Fibroblast of skin of right biceps (primary cell): ENCODE results near the gene KRT85.
A peak's percentile ranks its signal among the peaks of the same experiment; 100 is the strongest.

Experiments
- DNase-seq: peaks from one replicate; pipeline ENCODE4 v3.0.0-alpha.2; 2013

Gene KRT85

GRCh38 chr12:52364061-52364460 is 3.2 kb downstream of the KRT85 start:
- DNase-seq: no peak

- DNase-seq: no peak
Measured at GRCh38 chr12:52363111-52363679, 4.1 kb downstream of the KRT85 start.

- DNase-seq: no peak
Measured at GRCh38 chr12:52362118-52362726, 5.1 kb downstream of the KRT85 start.

- no peak for DNase-seq
Measured at GRCh38 chr12:52361553-52361952, 5.7 kb downstream of the KRT85 start.

GRCh38 chr12:52360663-52361271 is 6.5 kb downstream of the KRT85 start:
- DNase-seq: no peak

GRCh38 chr12:52360106-52360662 is 7.1 kb downstream of the KRT85 start:
- DNase-seq: no peak

- no peak for DNase-seq
Measured at GRCh38 chr12:52359621-52360061, 7.6 kb downstream of the KRT85 start.

GRCh38 chr12:52358575-52359350 is 8.5 kb downstream of the KRT85 start:
- DNase-seq: peak; percentile 20

GRCh38 chr12:52356762-52357580 is 10.3 kb downstream of the KRT85 start:
- no peak for DNase-seq

GRCh38 chr12:52356031-52356761 is 11.1 kb downstream of the KRT85 start:
- no peak for DNase-seq

GRCh38 chr12:52355176-52355575 is 12.1 kb downstream of the KRT85 start:
- no peak for DNase-seq

GRCh38 chr12:52354200-52354599 is 13.1 kb downstream of the KRT85 start:
- DNase-seq: no peak

GRCh38 chr12:52353766-52354165 is 13.5 kb downstream of the KRT85 start:
- no peak for DNase-seq

GRCh38 chr12:52352951-52353350 is 14.3 kb downstream of the KRT85 start:
- DNase-seq: no peak

- no peak for DNase-seq
Measured at GRCh38 chr12:52351196-52352059, 15.9 kb downstream of the KRT85 start.

GRCh38 chr12:52350786-52351185 is 16.5 kb downstream of the KRT85 start:
- no peak for DNase-seq

GRCh38 chr12:52350021-52350620 is 17.2 kb downstream of the KRT85 start:
- no peak for DNase-seq

- DNase-seq: no peak
Measured at GRCh38 chr12:52349196-52349595, 18.1 kb downstream of the KRT85 start.

GRCh38 chr12:52347551-52348510 is 19.4 kb downstream of the KRT85 start:
- DNase-seq: no peak
